ENCODE results near the gene DCAF17.

- TF ChIP-seq POLR2A (IDR thresholded peaks at IDR 0.05) (no peak), CTCF (IDR thresholded peaks at IDR 0.05) (no peak), POLR2AphosphoS5 (IDR thresholded peaks at IDR 0.05) (no peak), EP300 (IDR thresholded peaks at IDR 0.05) (no peak)
Observed at GRCh38 chr2:171492664-171493063, 58.6 kb downstream of the DCAF17 start.
